ENCODE data around the gene SV2C. TPM values are rescaled to one million over a fixed set of nuclear protein-coding genes. Genes with fewer than 3 reads are reported as not detected.
A peak's percentile ranks its signal among the peaks of the same experiment; 100 is the strongest.

Gene SV2C
- total RNA-seq, 1 donor from 2014 or later, result 0.48 TPM

DNA sequence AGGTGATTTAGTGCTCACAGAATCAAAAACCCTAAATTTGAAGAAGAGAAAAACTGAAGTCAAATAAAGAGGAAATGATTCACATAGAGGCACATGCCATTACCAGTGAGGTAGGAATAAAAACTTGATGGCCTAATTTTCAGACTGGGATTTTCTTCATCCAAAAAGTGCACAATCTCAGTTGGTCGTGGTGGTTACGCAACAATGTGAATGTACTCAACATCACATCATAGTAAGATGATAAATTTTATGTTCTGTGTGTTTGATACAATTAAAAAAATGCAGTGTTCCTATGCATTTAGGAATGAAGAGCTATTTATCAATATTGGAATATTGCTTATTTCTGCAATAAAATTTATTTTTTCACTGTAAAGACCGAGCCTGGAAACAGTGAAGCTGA lies 60.7 kb downstream of the SV2C start:
- Mint-ChIP-seq H3K4me1 (ENCODE audit: low read depth) (no peaks in the 10 kb centered on the region), H3K4me3 (ENCODE audit: low read depth) (no peak overlapping the region), H3K27me3 (peaks cover 47% of the 10 kb centered on the region), H3K9me3 (ENCODE audit: low read depth) (no peaks in the 10 kb centered on the region), H3K27ac (no peak overlapping the region), H3K36me3 (ENCODE audit: insufficient read depth) (no peaks in the 10 kb centered on the region)
- DNase-seq (ENCODE audit: low spot score, unreplicated experiment), result no peak
- TF ChIP-seq, protein P1, sequence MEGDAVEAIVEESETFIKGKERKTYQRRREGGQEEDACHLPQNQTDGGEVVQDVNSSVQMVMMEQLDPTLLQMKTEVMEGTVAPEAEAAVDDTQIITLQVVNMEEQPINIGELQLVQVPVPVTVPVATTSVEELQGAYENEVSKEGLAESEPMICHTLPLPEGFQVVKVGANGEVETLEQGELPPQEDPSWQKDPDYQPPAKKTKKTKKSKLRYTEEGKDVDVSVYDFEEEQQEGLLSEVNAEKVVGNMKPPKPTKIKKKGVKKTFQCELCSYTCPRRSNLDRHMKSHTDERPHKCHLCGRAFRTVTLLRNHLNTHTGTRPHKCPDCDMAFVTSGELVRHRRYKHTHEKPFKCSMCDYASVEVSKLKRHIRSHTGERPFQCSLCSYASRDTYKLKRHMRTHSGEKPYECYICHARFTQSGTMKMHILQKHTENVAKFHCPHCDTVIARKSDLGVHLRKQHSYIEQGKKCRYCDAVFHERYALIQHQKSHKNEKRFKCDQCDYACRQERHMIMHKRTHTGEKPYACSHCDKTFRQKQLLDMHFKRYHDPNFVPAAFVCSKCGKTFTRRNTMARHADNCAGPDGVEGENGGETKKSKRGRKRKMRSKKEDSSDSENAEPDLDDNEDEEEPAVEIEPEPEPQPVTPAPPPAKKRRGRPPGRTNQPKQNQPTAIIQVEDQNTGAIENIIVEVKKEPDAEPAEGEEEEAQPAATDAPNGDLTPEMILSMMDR (IDR thresholded peaks at IDR 0.05; ENCODE audit: unreplicated experiment), result no peak

GRCh38 chr5:76144513-76145274 lies 61.5 kb downstream of the SV2C start:
- Mint-ChIP-seq H3K27ac (no peak overlapping the region), H3K9me3 (ENCODE audit: low read depth) (no peaks in the 10 kb centered on the region), H3K27me3 (peaks cover 43% of the 10 kb centered on the region), H3K36me3 (ENCODE audit: insufficient read depth) (no peaks in the 10 kb centered on the region), H3K4me3 (ENCODE audit: low read depth) (no peak overlapping the region), H3K4me1 (ENCODE audit: low read depth) (no peaks in the 10 kb centered on the region)
- DNase-seq (ENCODE audit: low spot score, unreplicated experiment), result no peak
- TF ChIP-seq, protein P1 (IDR thresholded peaks at IDR 0.05; ENCODE audit: unreplicated experiment), result no peak

DNA sequence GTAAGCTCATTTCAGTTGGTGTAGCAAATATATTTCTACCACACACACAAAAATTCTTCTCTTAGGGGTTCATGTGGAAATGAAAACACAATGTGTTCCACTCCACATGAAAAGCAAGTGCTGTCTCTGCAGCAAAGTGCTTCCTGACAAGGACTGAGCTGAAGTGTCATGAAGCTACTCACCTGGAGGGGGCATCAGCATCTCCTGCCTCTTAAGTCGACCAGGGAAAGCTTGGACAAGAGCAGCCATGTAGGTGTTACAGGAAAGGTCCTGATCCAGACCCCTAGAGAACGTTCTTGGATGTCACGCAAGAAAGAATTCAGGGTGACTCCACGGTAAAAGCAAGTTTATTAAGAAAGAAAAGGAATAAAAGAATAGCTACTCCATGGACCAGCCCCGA lies 62.8 kb downstream of the SV2C start:
- H3K9me3 Mint-ChIP-seq (ENCODE audit: low read depth), result no peaks in the 10 kb centered on the region
- H3K4me1 Mint-ChIP-seq (ENCODE audit: low read depth), result no peaks in the 10 kb centered on the region
- H3K27me3 Mint-ChIP-seq, result peaks cover 33% of the 10 kb centered on the region
- TF ChIP-seq, protein P1 (IDR thresholded peaks at IDR 0.05; ENCODE audit: unreplicated experiment), result peak; percentile 31
- no peak overlapping the region for H3K4me3 Mint-ChIP-seq (ENCODE audit: low read depth)
- no peaks in the 10 kb centered on the region for H3K36me3 Mint-ChIP-seq (ENCODE audit: insufficient read depth)
- no peak overlapping the region for H3K27ac Mint-ChIP-seq
- no peak for DNase-seq (ENCODE audit: low spot score, unreplicated experiment)

- TF ChIP-seq, protein P1 (IDR thresholded peaks at IDR 0.05; ENCODE audit: unreplicated experiment), result no peak
- Mint-ChIP-seq H3K4me1 (ENCODE audit: low read depth) (no peaks in the 10 kb centered on the region), H3K27ac (no peak overlapping the region), H3K36me3 (ENCODE audit: insufficient read depth) (no peaks in the 10 kb centered on the region), H3K4me3 (ENCODE audit: low read depth) (no peak overlapping the region), H3K9me3 (ENCODE audit: low read depth) (no peaks in the 10 kb centered on the region), H3K27me3 (peaks cover 35% of the 10 kb centered on the region)
- no peak for DNase-seq (ENCODE audit: low spot score, unreplicated experiment)
Observed at GRCh38 chr5:76149636-76150035, 66.5 kb downstream of the SV2C start.

- DNase-seq (ENCODE audit: low spot score, unreplicated experiment), result no peak
- no peaks in the 10 kb centered on the region for H3K9me3 Mint-ChIP-seq (ENCODE audit: low read depth)
- H3K4me1 Mint-ChIP-seq (ENCODE audit: low read depth), result no peaks in the 10 kb centered on the region
- H3K4me3 Mint-ChIP-seq (ENCODE audit: low read depth), result no peak overlapping the region
- peaks cover 25% of the 10 kb centered on the region for H3K27me3 Mint-ChIP-seq
- TF ChIP-seq, protein P1 (IDR thresholded peaks at IDR 0.05; ENCODE audit: unreplicated experiment), result no peak
- no peak overlapping the region for H3K27ac Mint-ChIP-seq
- H3K36me3 Mint-ChIP-seq (ENCODE audit: insufficient read depth), result no peaks in the 10 kb centered on the region
Observed at GRCh38 chr5:76152161-76152560, 69.0 kb downstream of the SV2C start.

Measured in progenitor cell of endocrine pancreas (in vitro differentiated cells).